ENCODE measurements around the gene TRIM34. TPM values are rescaled to one million over a fixed set of nuclear protein-coding genes. Genes with fewer than 3 reads are reported as not detected.

TRIM34 gene
- total and polyA plus RNA-seq, 10 donors, result 9.5 to 21.8 (median 15.2) TPM

DNA sequence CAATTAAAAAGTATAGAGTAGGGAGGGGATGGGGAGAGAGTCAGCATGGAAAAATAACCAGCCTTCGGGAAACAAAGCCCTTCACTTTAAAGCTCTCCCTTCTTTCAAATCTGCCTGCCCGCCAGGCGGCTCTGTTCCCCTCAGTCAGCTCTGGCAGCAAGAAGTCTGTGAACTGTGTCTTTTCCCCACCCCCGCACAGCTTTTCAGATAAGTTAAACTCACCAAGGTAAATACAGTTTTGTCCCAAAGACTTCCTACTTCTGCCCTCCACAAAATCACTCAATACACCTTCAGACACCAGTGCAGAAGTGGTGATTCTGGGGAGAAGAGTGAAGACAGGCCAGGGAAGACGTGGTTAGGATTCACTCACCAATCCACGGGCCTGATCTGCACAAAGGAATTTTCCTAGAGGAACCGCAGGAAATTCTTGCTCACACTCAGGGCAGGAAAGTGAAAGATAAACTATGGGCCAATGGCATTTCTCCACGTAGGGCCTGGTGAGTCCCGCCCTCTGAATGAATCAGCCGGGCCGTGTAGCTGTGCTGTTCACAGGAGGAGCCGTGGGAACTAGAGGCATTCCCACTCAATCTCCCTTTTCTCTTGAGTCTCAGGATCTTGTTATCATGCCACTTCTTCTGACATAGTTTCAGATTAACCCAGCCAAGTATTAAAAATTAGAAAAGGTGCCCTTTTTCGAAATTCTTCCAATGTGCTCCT, 60.0 kb downstream of the TRIM34 start, which contains the start of gene TRIM5:
TSS of gene TRIM5 (minus strand) at position 429 of the 717 bp plus-strand sequence. CDS start 4,897 bp downstream, outside the sequence.
- Histone ChIP-seq H3K36me3 (peaks cover 0 to 19% (median 8%) of the 10 kb centered on the region in 6 donors), H3K4me3 (peak within 1 kb of the TSS; percentile 44 to 76 (median 58)), H3K27ac (peak within 1 kb of the TSS; percentile 81 to 97 (median 92)), H3K27me3 (replicated peaks in 1 of 7) (no peaks in the 10 kb centered on the region), H3K4me1 (peaks cover 12 to 76% (median 43%) of the 10 kb centered on the region in 6 donors), H3K9me3 (no peaks in the 10 kb centered on the region)
- DNase-seq, result peak; percentile 91
- WGBS, 5 donors, result 1 to 3% (median 2%) methylated on average over 13 of the region's 13 CpGs
- TF ChIP-seq, protein P1, sequence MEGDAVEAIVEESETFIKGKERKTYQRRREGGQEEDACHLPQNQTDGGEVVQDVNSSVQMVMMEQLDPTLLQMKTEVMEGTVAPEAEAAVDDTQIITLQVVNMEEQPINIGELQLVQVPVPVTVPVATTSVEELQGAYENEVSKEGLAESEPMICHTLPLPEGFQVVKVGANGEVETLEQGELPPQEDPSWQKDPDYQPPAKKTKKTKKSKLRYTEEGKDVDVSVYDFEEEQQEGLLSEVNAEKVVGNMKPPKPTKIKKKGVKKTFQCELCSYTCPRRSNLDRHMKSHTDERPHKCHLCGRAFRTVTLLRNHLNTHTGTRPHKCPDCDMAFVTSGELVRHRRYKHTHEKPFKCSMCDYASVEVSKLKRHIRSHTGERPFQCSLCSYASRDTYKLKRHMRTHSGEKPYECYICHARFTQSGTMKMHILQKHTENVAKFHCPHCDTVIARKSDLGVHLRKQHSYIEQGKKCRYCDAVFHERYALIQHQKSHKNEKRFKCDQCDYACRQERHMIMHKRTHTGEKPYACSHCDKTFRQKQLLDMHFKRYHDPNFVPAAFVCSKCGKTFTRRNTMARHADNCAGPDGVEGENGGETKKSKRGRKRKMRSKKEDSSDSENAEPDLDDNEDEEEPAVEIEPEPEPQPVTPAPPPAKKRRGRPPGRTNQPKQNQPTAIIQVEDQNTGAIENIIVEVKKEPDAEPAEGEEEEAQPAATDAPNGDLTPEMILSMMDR (IDR thresholded peaks at IDR 0.05 in 8 of 11, conservative IDR thresholded peaks at IDR 0.05 in 3 of 11), result peak; percentile 32 to 79 (median 64)
- TF ChIP-seq POLR2AphosphoS5 (IDR thresholded peaks at IDR 0.05) (peak in 2 of 3 donors; percentile 77 to 84), POLR2A (IDR thresholded peaks at IDR 0.05) (peak in 1 of 3 donors; percentile 23)
- intact Hi-C loops (cut with DNase I; ENCODE audit: low total_unique reads), result no loop called here

- H3K27ac ChIP-seq, result peak overlapping the region in 1 of 8 donors; percentile 93
- no peaks in the 10 kb centered on the region for H3K9me3 ChIP-seq
- DNase-seq, result no peak
- WGBS, 5 donors, result 93 to 98% (median 96%) methylated on average over 4 of the region's 4 CpGs
- no peak overlapping the region for H3K4me3 ChIP-seq
- peaks cover 0 to 3% (median 0%) of the 10 kb centered on the region in 6 donors for H3K36me3 ChIP-seq
- TF ChIP-seq POLR2AphosphoS5 (IDR thresholded peaks at IDR 0.05) (no peak), POLR2A (IDR thresholded peaks at IDR 0.05) (no peak)
- TF ChIP-seq, protein P1 (IDR thresholded peaks at IDR 0.05 in 8 of 11, conservative IDR thresholded peaks at IDR 0.05 in 3 of 11), result no peak
- peaks cover 12 to 66% (median 40%) of the 10 kb centered on the region in 6 donors for H3K4me1 ChIP-seq
- H3K27me3 ChIP-seq (replicated peaks in 1 of 7), result no peaks in the 10 kb centered on the region
- intact Hi-C loops (cut with DNase I; ENCODE audit: low total_unique reads), result no loop called here
Observed at GRCh38 chr11:5686426-5686825, 61.6 kb downstream of the TRIM34 start.

DNA sequence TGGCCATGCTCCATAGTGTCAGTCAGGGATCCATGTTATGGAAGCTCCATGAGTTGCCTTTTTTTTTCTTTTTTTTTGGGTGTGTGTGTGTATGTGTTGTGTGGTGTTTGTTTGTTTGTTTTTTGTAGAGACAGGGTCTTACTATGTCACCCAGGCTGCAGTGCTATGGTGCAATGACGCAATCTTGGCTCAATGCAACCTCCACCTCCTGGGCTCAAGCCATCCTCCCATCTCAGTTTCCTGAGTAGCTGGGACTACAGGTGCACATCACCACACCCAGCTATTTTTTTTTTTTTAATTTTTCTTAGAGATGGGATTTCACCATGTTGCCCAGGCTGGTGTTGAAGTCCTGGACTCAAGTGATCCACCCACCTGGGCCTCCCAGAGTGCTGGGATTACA, 63.7 kb downstream of the TRIM34 start:
- 83 to 100% (median 91%) methylated on average over 1 of the region's 1 CpG for WGBS, 5 donors

More for the DNA sequence above, 63.7 kb downstream of the TRIM34 start:
- Histone ChIP-seq H3K4me3 (no peak overlapping the region), H3K36me3 (peaks cover 0 to 8% (median 0%) of the 10 kb centered on the region in 6 donors), H3K27ac (peak overlapping the region; percentile 87 to 97 (median 95)), H3K9me3 (no peaks in the 10 kb centered on the region), H3K4me1 (peaks cover 12 to 67% (median 42%) of the 10 kb centered on the region in 6 donors), H3K27me3 (replicated peaks in 1 of 7) (no peaks in the 10 kb centered on the region)
- no peak for TF ChIP-seq POLR2AphosphoS5 (IDR thresholded peaks at IDR 0.05)
- TF ChIP-seq, protein P1 (IDR thresholded peaks at IDR 0.05 in 8 of 11, conservative IDR thresholded peaks at IDR 0.05 in 3 of 11), result no peak
- no peak for TF ChIP-seq POLR2A (IDR thresholded peaks at IDR 0.05)
- DNase-seq, result no peak
- intact Hi-C loops (cut with DNase I; ENCODE audit: low total_unique reads), result no loop called here
